HFF-Myc (cell line): ENCODE data around the gene SLC39A5.

ENCODE experiments used
- DNase-seq: peaks from one replicate; pipeline ENCODE4 v3.0.0-alpha.2; 2011; ENCODE audit warnings: low read depth; ENCODE audit errors: extremely low read depth
- H3K4me3 ChIP-seq: replicated peaks from 2 replicates; pipeline ENCODE4 v1.5.1; 2011; ENCODE audit warnings: low read depth, mild to moderate bottlenecking, control low read depth, low read length
- TF ChIP-seq, protein P1 (sequence below): IDR thresholded peaks from 2 replicates; pipeline ENCODE4 v1.5.1; 2012; ENCODE audit warnings: mild to moderate bottlenecking, low read depth, low read length, control low read depth; ENCODE audit errors: missing control alignments

Gene SLC39A5

DNA sequence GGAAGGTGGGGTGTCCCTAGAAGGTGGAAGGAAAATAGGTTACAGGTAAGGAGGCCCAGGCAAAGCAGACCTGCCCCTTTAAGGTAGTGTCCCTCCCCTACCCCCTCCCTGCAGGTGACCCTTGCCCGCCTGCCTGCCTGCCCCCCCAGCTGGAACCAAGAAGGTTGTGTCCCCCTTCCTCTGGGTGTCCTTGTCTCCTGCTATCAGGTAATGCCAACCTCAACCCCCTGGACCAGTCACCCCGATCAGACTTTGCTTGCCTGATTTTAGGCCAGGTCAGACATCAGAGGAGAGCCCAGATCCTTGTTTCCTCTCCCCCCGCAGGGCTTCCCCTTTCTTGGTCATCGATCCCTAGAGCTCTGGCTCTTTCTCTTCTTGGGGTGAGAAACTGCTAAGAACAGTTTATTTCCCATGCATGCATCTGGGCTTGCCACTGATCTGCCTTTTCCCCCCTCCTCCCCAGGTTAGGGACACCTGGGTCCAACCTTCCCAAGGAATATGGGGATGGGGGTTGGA is at the start of gene SLC39A5:
Gene SLC39A5 (plus strand): TSS at position 136 of the 516 bp plus-strand sequence. CDS start 1,224 bp downstream, outside the sequence.
- no peak for DNase-seq
- TF ChIP-seq, protein P1, sequence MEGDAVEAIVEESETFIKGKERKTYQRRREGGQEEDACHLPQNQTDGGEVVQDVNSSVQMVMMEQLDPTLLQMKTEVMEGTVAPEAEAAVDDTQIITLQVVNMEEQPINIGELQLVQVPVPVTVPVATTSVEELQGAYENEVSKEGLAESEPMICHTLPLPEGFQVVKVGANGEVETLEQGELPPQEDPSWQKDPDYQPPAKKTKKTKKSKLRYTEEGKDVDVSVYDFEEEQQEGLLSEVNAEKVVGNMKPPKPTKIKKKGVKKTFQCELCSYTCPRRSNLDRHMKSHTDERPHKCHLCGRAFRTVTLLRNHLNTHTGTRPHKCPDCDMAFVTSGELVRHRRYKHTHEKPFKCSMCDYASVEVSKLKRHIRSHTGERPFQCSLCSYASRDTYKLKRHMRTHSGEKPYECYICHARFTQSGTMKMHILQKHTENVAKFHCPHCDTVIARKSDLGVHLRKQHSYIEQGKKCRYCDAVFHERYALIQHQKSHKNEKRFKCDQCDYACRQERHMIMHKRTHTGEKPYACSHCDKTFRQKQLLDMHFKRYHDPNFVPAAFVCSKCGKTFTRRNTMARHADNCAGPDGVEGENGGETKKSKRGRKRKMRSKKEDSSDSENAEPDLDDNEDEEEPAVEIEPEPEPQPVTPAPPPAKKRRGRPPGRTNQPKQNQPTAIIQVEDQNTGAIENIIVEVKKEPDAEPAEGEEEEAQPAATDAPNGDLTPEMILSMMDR: no peak
- H3K4me3 ChIP-seq: no peak within 1 kb of the TSS

- no peak overlapping the region for H3K4me3 ChIP-seq
- TF ChIP-seq, protein P1: no peak
Observed at GRCh38 chr12:56186957-56187356, 42.9 kb upstream of the SLC39A5 start.

GRCh38 chr12:56188131-56188777 is 41.6 kb upstream of the SLC39A5 start:
- H3K4me3 ChIP-seq: peak overlapping the region; percentile 80
- no peak for DNase-seq
- TF ChIP-seq, protein P1: no peak

More at GRCh38 chr12:56186957-56187356, 42.9 kb upstream of the SLC39A5 start:
- DNase-seq: no peak

DNA sequence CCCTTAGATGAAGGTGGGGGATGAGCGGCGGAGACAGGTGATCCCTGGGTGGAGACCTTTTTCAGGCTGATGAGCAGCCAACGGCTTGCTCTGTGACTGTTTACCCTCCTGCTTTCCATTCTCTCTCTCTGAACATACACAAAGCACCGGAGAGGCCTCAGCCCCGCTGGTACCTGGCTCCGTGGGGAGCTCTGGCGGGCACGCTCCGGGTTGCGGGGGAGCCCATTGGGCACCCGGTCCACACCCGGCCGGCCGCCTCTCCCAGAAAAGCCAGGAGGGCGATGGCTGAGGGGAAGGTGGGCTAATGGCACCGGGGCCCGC is 41.1 kb upstream of the SLC39A5 start:
- TF ChIP-seq, protein P1: no peak
- no peak for DNase-seq
- H3K4me3 ChIP-seq: peak overlapping the region; percentile 80

GRCh38 chr12:56189099-56189917 is 40.5 kb upstream of the SLC39A5 start, which contains the start of gene SMARCC2:
SMARCC2 (minus strand) TSS chr12:56189483; CDS start chr12:56189461, 22 bp downstream.
- TF ChIP-seq, protein P1: peak; percentile 53
- peak within 1 kb of the TSS; percentile 80 for H3K4me3 ChIP-seq
- DNase-seq: peak; percentile 70

- peak; percentile 69 for DNase-seq
- H3K4me3 ChIP-seq: peak overlapping the region; percentile 80
- TF ChIP-seq, protein P1: no peak
Observed at GRCh38 chr12:56189918-56190694, 39.7 kb upstream of the SLC39A5 start.
